Retinal pigment epithelial cell (primary cell): ENCODE results near the gene GLRX2.

Source experiments
- DNase-seq: peaks from one replicate; pipeline ENCODE4 v3.0.0-alpha.2; 2010; ENCODE audit warnings: low read depth
- H3K4me3 ChIP-seq: 2 replicates; pipeline ENCODE4 v1.5.1; 2011; ENCODE audit warnings: mild to moderate bottlenecking, low read length, control low read depth, moderate library complexity
- TF ChIP-seq, protein P1 (sequence below): conservative IDR thresholded peaks from 2 replicates; pipeline ENCODE4 v1.5.1; 2011; ENCODE audit warnings: low read depth, low read length, control low read depth, inconsistent platforms

Gene GLRX2, protein sequence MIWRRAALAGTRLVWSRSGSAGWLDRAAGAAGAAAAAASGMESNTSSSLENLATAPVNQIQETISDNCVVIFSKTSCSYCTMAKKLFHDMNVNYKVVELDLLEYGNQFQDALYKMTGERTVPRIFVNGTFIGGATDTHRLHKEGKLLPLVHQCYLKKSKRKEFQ

DNA sequence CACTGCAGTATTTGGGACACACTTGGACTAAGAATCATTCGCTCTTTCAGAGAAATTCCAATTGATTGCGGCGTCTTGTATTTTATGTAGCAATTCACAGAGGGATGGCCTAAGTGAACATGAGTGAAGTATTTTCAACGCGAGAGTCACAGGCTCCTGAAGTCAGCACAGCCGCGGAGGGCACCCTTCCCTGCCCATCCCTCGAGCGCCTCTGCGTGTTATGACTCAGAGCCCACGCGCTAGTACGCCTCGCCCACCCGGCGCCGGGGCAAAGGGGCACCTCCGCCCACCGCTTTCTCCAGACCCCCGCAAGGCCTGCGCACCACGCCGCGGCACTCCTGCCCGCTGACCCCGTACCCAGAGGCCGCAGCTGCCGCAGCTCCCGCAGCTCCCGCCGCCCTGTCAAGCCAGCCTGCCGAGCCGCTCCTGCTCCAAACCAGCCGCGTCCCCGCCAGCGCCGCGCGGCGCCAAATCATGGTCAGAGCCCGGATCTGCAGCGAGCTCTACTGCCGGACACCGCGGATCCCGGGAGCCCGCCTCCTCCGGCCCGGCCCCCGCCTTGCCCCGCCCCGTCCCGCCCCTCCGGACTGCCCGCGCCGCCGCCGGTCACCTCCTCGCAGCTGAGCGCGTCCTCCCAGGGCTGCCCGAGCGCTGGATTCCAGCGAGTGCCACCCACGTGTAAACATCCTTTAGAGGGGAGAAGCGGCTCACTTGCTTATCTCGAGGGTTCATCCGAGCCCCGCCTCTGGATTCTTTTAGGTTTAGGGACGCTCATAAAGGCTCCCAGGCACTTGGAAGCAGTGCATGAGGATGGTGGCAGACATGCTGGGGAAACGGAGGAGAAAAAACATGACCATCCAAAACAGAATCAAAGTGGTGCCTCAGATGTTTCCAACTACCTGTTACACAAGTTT, at the start of gene GLRX2:
GLRX2 (minus strand) TSS at position 508 of the 914 bp plus-strand sequence; CDS start at position 476, 32 bp downstream.
- TF ChIP-seq, protein P1, sequence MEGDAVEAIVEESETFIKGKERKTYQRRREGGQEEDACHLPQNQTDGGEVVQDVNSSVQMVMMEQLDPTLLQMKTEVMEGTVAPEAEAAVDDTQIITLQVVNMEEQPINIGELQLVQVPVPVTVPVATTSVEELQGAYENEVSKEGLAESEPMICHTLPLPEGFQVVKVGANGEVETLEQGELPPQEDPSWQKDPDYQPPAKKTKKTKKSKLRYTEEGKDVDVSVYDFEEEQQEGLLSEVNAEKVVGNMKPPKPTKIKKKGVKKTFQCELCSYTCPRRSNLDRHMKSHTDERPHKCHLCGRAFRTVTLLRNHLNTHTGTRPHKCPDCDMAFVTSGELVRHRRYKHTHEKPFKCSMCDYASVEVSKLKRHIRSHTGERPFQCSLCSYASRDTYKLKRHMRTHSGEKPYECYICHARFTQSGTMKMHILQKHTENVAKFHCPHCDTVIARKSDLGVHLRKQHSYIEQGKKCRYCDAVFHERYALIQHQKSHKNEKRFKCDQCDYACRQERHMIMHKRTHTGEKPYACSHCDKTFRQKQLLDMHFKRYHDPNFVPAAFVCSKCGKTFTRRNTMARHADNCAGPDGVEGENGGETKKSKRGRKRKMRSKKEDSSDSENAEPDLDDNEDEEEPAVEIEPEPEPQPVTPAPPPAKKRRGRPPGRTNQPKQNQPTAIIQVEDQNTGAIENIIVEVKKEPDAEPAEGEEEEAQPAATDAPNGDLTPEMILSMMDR = no peak
- H3K4me3 ChIP-seq = peak within 1 kb of the TSS; percentile 72
- DNase-seq = peak; percentile 63

DNA sequence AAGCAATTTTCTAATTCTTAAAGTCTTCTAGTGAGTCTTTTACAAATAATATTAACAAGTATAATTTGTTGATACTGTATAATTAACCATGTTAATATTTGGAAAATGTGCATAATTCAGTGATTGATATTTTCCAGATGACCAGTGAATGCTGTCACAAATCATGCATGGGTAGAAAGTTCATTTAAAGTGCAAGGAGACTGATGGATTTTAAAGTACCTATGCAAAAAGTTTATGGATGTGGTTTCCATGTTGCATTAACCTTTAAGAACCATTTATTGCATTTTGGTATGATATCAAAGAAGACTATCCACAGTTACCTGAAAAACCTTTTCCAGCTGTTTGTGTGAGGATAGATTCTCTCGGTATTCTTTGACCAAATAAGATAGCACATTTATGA, 39.8 kb upstream of the GLRX2 start:
- no peak for DNase-seq
- TF ChIP-seq, protein P1 = no peak
- no peak overlapping the region for H3K4me3 ChIP-seq

DNA sequence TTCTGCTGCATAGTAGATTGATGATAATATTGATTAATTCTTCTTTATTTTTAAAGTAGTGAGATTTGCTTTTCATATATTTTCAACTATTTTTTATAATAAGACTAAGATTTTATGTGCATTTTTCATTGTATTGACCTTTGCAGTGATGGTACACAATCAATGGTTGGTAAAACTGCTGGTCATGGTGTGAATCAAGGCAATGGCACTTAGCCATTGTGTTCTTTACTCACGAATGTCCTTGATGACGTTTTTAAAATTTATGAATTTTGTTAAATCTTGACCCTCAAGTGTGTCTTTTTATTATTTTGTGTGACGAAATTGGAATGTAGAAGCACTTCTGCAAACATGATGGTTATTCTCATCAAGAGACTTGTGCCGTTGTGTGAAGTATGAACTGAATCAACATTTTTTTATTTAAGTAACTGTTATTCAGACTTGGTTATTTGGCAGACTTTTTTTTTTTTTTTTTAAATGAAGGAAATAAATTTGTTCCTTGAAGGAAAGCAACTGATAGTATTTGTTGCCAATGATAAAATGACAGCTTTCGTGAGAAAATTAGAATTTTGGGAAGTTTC, 39.2 kb upstream of the GLRX2 start:
- TF ChIP-seq, protein P1 = no peak
- no peak overlapping the region for H3K4me3 ChIP-seq
- no peak for DNase-seq

DNA sequence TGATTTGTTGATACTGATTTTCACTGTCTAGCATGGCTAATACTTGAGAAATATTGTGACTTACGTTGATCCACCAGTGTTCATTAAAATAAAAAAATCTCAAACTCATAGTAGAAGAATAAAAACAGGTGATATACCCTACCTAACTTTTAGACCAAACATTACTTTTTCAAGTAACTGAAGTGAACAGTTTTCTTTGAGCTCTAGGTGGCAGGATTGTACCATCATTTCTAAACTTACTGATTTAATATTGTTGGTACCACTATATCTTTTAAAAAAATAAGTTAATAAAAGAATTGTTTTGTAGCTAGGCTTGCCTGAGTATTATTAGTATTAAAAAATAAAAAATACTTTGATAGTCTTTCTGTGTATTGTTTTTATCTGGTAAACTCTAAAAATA, 38.1 kb upstream of the GLRX2 start:
- no peak for DNase-seq
- TF ChIP-seq, protein P1 = peak; percentile 29
- no peak overlapping the region for H3K4me3 ChIP-seq

DNA sequence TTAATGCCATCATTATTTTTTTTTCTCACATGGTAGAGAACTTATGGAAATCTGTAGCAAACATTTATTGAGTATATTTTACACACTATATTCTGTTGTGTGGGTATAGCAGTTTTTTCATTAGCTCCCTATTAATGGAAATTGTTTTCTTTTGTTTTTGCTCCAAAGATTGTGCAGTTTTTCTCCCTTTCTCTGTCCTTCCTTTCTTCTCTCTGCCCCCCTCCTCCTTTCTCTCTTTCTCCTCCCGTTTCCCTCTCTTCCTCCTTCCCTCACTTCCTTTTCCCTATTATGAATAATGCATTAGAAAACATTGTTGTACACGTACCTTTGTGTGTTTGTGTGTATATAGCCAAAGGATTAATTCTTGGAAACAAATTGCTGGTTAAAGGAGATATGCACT, 37.2 kb upstream of the GLRX2 start:
- no peak overlapping the region for H3K4me3 ChIP-seq
- DNase-seq = no peak

DNA sequence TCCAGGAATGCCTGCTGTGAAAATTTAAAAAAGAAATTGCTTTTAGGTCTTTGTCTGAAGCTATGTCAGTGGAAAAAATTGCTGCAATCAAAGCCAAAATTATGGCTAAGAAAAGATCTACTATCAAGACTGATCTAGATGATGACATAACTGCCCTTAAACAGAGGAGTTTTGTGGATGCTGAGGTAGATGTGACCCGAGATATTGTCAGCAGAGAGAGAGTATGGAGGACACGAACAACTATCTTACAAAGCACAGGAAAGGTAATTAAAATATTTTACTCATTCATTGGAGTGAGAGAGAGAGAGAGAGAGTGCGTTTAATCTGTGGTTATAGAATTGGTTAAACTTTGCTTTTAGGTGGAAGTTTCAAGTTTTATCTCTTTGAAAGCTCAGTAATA, 36.6 kb upstream of the GLRX2 start:
- no peak overlapping the region for H3K4me3 ChIP-seq
- DNase-seq = no peak
- TF ChIP-seq, protein P1 = no peak

More for the DNA sequence above, 37.2 kb upstream of the GLRX2 start:
- TF ChIP-seq, protein P1 = no peak
